ENCODE data around the gene DNAAF3. TPM values are rescaled to one million over a fixed set of nuclear protein-coding genes. Genes with fewer than 3 reads are reported as not detected.
A peak's percentile ranks its signal among the peaks of the same experiment; 100 is the strongest.

DNAAF3 gene
- total RNA-seq, 1 donor from 2014 or later, result 2.2 TPM

GRCh38 chr19:55186080-55186479, 19.7 kb upstream of the DNAAF3 start:
- Mint-ChIP-seq H3K4me3 (ENCODE audit: unreplicated experiment) (no peak overlapping the region), H3K4me1 (ENCODE audit: unreplicated experiment) (no peaks in the 10 kb centered on the region), H3K9me3 (ENCODE audit: unreplicated experiment) (no peaks in the 10 kb centered on the region), H3K36me3 (ENCODE audit: low read depth, unreplicated experiment) (no peaks in the 10 kb centered on the region), H3K27me3 (ENCODE audit: unreplicated experiment) (peaks cover 19% of the 10 kb centered on the region), H3K27ac (ENCODE audit: unreplicated experiment) (no peak overlapping the region)
- no peak for DNase-seq (ENCODE audit: low spot score)
- no peak for TF ChIP-seq CTCF (IDR thresholded peaks at IDR 0.05; ENCODE audit: unreplicated experiment)

DNA sequence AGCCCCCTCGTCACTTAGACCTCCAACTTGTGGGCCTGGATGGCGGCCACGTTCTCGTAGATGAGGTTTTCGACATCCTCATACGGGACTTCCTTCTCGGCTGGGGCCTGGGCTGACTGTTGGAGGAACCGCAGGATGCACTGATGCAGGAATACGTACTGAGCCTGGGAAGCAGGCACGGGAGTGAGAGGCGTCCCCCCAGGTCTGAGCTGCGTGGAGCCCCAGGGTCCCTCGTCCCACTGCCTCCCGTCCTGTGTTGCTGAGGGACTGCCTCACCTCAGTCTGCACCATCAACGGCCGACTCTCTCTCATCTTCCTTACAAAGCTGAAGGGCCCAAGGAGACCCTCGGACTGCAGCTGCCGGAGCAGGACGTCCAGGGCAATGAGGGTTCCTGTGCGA, 15.3 kb upstream of the DNAAF3 start:
- no peak for DNase-seq (ENCODE audit: low spot score)
- no peak for TF ChIP-seq CTCF (IDR thresholded peaks at IDR 0.05; ENCODE audit: unreplicated experiment)
- Mint-ChIP-seq H3K4me3 (ENCODE audit: unreplicated experiment) (no peak overlapping the region), H3K36me3 (ENCODE audit: low read depth, unreplicated experiment) (peaks cover 3% of the 10 kb centered on the region), H3K9me3 (ENCODE audit: unreplicated experiment) (no peaks in the 10 kb centered on the region), H3K4me1 (ENCODE audit: unreplicated experiment) (peaks cover 5% of the 10 kb centered on the region), H3K27me3 (ENCODE audit: unreplicated experiment) (peaks cover 23% of the 10 kb centered on the region), H3K27ac (ENCODE audit: unreplicated experiment) (no peak overlapping the region)

DNA sequence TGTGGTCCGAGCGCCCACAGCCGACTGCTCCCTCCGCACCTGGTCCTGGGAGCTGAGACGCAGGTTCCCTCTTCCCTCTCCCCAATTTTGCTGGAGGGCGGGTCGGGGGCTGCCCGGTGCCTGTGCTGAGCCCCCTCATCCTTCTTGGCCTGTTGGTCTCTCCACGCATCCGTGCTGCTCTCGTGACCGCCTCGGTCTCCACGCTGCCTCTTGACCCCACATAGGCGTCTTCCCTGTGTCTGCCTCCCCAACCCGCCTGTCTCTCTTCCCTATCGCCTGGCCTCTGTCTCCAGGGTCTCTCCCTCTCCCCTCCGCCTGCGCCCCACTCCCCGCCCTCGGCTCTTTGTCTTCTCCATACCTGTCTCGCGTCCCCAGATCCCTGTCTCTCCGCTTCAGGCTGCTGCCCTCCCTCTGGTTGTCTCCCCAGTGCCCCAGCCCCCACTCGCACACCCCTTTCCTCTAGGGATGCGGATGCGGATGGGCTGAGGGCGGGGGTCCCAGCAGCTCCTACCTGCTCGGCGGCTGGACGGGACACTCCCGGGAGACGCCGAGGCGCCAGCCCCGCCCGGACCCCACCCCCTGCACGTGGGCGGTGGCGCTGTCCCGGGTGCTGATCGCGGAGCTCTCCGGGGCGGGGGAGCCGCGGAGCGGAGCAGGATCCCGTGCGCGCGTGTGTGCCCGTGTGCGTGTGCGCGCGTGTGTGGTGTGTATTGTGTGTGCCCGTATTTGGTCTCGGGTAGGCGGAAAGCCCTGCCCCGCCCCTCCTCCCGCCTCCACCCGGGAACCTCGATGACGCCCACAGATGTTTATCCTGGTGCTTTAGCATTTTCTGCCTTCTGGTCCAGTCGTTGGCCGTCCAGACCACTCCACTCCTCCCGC, 13.4 kb upstream of the DNAAF3 start, which contains the start of gene SYT5:
TSS of gene SYT5 (minus strand) at position 684 of the 879 bp plus-strand sequence. CDS start 1,248 bp downstream, outside the sequence.
- TF ChIP-seq CTCF (IDR thresholded peaks at IDR 0.05; ENCODE audit: unreplicated experiment), result no peak
- Mint-ChIP-seq H3K4me1 (ENCODE audit: unreplicated experiment) (peaks cover 5% of the 10 kb centered on the region), H3K27me3 (ENCODE audit: unreplicated experiment) (peaks cover 26% of the 10 kb centered on the region), H3K36me3 (ENCODE audit: low read depth, unreplicated experiment) (peaks cover 3% of the 10 kb centered on the region), H3K9me3 (ENCODE audit: unreplicated experiment) (no peaks in the 10 kb centered on the region), H3K4me3 (ENCODE audit: unreplicated experiment) (peak within 1 kb of the TSS; percentile 71), H3K27ac (ENCODE audit: unreplicated experiment) (peak within 1 kb of the TSS; percentile 67)
- peak; percentile 75 for DNase-seq (ENCODE audit: low spot score)

DNA sequence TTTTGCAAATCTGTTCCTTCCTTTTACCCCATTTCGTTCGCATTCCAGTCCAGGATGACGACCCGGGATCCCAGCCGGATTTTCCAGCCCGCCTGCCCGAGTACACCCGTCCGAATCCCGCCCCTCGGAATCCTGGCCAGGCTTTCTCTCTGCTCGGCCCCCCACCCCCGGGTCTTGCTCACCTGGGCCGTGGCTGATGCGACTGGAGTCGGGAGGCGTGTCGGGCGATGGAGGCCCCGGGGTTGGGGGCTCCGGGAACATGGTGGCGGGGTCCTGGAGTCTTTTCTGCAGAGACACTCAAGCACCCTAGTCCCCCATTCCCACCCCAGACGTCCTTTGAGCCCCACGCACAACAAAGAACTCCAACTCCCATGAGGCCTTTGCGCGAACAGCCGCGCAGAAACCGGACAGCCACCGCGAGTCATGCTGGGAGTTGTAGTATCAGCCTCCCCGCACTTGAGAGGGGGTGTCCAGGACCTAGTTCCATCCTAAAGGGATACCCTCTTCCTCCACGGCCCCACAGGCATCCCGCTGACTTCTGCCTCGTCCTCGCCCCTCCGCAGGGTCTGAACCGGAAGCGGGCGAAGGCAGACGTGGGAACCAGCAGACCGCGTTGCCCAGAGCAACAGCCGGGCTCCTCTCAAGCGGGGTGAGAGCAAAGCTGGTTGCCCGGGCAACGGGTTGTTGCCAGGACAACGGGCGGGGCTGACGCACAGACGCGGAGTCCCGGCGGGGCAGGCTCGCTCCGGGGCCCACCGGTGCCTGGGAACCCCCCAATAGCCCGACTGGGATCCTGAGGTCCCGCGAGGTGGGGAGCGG, 12.6 kb upstream of the DNAAF3 start:
- peak overlapping the region; percentile 82 for H3K4me3 Mint-ChIP-seq (ENCODE audit: unreplicated experiment)
- peak; percentile 80 for DNase-seq (ENCODE audit: low spot score)
- peaks cover 30% of the 10 kb centered on the region for H3K27me3 Mint-ChIP-seq (ENCODE audit: unreplicated experiment)

More for the DNA sequence above, 12.6 kb upstream of the DNAAF3 start:
- peaks cover 3% of the 10 kb centered on the region for H3K36me3 Mint-ChIP-seq (ENCODE audit: low read depth, unreplicated experiment)
- no peak for TF ChIP-seq CTCF (IDR thresholded peaks at IDR 0.05; ENCODE audit: unreplicated experiment)
- H3K27ac Mint-ChIP-seq (ENCODE audit: unreplicated experiment), result peak overlapping the region; percentile 36
- peaks cover 5% of the 10 kb centered on the region for H3K4me1 Mint-ChIP-seq (ENCODE audit: unreplicated experiment)
- H3K9me3 Mint-ChIP-seq (ENCODE audit: unreplicated experiment), result no peaks in the 10 kb centered on the region
